Left cardiac atrium (tissue), 4 donors: ENCODE measurements around the gene SORCS2. TPM values are rescaled to one million over a fixed set of nuclear protein-coding genes. Genes with fewer than 3 reads are reported as not detected.

ENCODE experiments used
- ATAC-seq, 2 donors: fragments of 200-7000 bp; cut with Tn5 transposase; one replicate each; pipeline ENCODE4 v1.9.1; 2020; ENCODE audit warnings: mild to moderate bottlenecking in 2 of 2, moderate library complexity in 2 of 2
- DNase-seq: peaks from one replicate; pipeline ENCODE4 v3.0.0-alpha.2; 2020
- intact Hi-C, 2 donors: fragments of 100-400 bp; cut with DNase I; formaldehyde crosslinking; loops; one replicate each; pipeline versions ENCODE4 v1.14.1 to v1.15.1; 2022 to 2023
- total RNA-seq, 2 donors: library from RNA; stranded (reverse); fragmentation: NEBNext Ultra II Directional; extraction: Animal tissue kit (Norgen Biotek cat#: 25700); gene quantifications; one replicate each; pipeline ENCODE4 v1.2.1, GENCODE V29; 2021
- donor health status: DM: no; HTN: yes; CAD: no.
- donor health status: DM: no; HTN: yes; CAD: no; lungs with severe emphysema.
- donor health status: DM: yes; HTN: yes; CAD: no.
- donor health status: Dilated cardiomyopathy.

The SORCS2 gene
- total RNA-seq, 2 donors from 2014 or later, result 2.4 to 2.6 TPM

GRCh38 chr4:7381221-7381889, 189.0 kb downstream of the SORCS2 start:
- no peak for DNase-seq
- intact Hi-C loops, result no loop called here

GRCh38 chr4:7381890-7382633, 189.7 kb downstream of the SORCS2 start:
- intact Hi-C loops, result no loop called here
- no peak for DNase-seq
- ATAC-seq, result no peak

More at GRCh38 chr4:7381221-7381889, 189.0 kb downstream of the SORCS2 start:
- peak; percentile 53 to 68 for ATAC-seq

- intact Hi-C loops, result no loop called here
- no peak for DNase-seq
- ATAC-seq, result no peak
Observed at GRCh38 chr4:7382634-7383014, 190.3 kb downstream of the SORCS2 start.

- DNase-seq (no peak), ATAC-seq (no peak)
- intact Hi-C loops, result no loop called here
Observed at GRCh38 chr4:7383266-7383665, 190.9 kb downstream of the SORCS2 start.

- ATAC-seq, result no peak
- DNase-seq, result no peak
- intact Hi-C loops, result no loop called here
Observed at GRCh38 chr4:7384003-7384928, 191.9 kb downstream of the SORCS2 start.

GRCh38 chr4:7384929-7385890, 192.9 kb downstream of the SORCS2 start:
- no peak for ATAC-seq
- intact Hi-C loops, result no loop called here
- DNase-seq, result no peak

GRCh38 chr4:7387925-7388324, 195.6 kb downstream of the SORCS2 start:
- intact Hi-C loops, result no loop called here
- no peak for DNase-seq
- no peak for ATAC-seq

- intact Hi-C loops, result no loop called here
- no peak for ATAC-seq
Observed at GRCh38 chr4:7388627-7389026, 196.3 kb downstream of the SORCS2 start.

GRCh38 chr4:7389101-7389701, 196.9 kb downstream of the SORCS2 start:
- ATAC-seq (no peak), DNase-seq (no peak)
- intact Hi-C loops, result no loop called here

More at GRCh38 chr4:7388627-7389026, 196.3 kb downstream of the SORCS2 start:
- DNase-seq, result no peak

GRCh38 chr4:7389719-7390118, 197.4 kb downstream of the SORCS2 start:
- no peak for ATAC-seq
- intact Hi-C loops, result no loop called here
- DNase-seq, result no peak

GRCh38 chr4:7390336-7390735, 198.0 kb downstream of the SORCS2 start:
- ATAC-seq (no peak), DNase-seq (no peak)
- intact Hi-C loops, result no loop called here

GRCh38 chr4:7390906-7391636, 198.7 kb downstream of the SORCS2 start:
- no peak for DNase-seq
- intact Hi-C loops, result no loop called here
- no peak for ATAC-seq

GRCh38 chr4:7391637-7392437, 199.5 kb downstream of the SORCS2 start:
- intact Hi-C loops, result no loop called here

GRCh38 chr4:7392438-7393421, 200.4 kb downstream of the SORCS2 start:
- intact Hi-C loops, result no loop called here
- ATAC-seq (peak; percentile 44 to 79), DNase-seq (peak; percentile 40)

More at GRCh38 chr4:7391637-7392437, 199.5 kb downstream of the SORCS2 start:
- DNase-seq (no peak), ATAC-seq (no peak)
